Measurements from ENCODE around the gene TXK. TPM values are rescaled to one million over a fixed set of nuclear protein-coding genes. Genes with fewer than 3 reads are reported as not detected.

TXK gene
- total RNA-seq, 1 experiment from 2014 or later, result 1.7 TPM

DNA sequence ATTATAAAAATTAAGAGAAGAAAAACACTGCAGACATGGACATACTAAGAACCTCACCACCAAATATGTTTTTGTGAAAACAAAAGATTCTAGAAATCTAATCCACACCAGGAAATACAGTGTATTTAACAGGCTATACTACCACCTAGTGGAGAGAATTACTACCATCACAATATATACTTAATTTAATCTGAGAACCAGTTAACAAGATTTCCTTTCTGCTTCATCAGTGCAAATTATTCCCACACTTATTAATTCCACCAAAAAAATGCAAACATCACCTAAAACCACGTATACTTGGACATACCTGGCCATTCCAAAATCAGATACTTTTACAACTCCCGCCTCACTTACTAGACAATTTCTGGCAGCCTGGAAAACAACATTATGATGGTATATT is 7.0 kb upstream of the TXK start:
- ChIA-PET POLR2A (no interaction called here), CTCF (no interaction called here), RAD21 (ENCODE audit: low non-redundant PET in 1 of 2, low total read pairs in 2 of 2, uncharacterized antibody in 2 of 2, unreplicated experiment in 2 of 2) (no interaction called here)
- Histone ChIP-seq H2AFZ (ENCODE audit: low read depth, low read length, poor library complexity, severe bottlenecking) (no peak overlapping the region), H3K27me3 (ENCODE audit: insufficient read depth, low read length) (no peaks in the 10 kb centered on the region), H3K4me1 (ENCODE audit: control insufficient read depth in 1 of 2, insufficient read depth in 2 of 2, low read length in 2 of 2) (no peaks in the 10 kb centered on the region), H3K36me3 (ENCODE audit: control insufficient read depth in 1 of 2, insufficient read depth in 2 of 2, low read length in 2 of 2) (no peaks in the 10 kb centered on the region), H4K20me1 (ENCODE audit: insufficient read depth) (no peaks in the 10 kb centered on the region), H3K79me2 (ENCODE audit: insufficient read depth, low read length) (no peaks in the 10 kb centered on the region), H3K9ac (ENCODE audit: low read length) (no peak overlapping the region), H3K9me2 (ENCODE audit: insufficient read depth) (no peaks in the 10 kb centered on the region), H3K9me3 (ENCODE audit: control insufficient read depth in 1 of 2, insufficient read depth in 1 of 2, low read depth in 1 of 2, low read length in 2 of 2) (no peaks in the 10 kb centered on the region), H3K4me2 (ENCODE audit: low read length) (no peak overlapping the region), H3K4me3 (replicated peaks in 1 of 2; ENCODE audit: low read depth in 1 of 2, low read length in 2 of 2) (no peak overlapping the region), H3K27ac (ENCODE audit: low read depth, low read length) (no peak overlapping the region)
- DNase-seq (ENCODE audit: low read depth, low spot score), result no peak
- peak; percentile 65 for ATAC-seq
- BruUV-seq (replicated peaks), result no TSS peak
- intact Hi-C loops (cut with micrococcal nuclease), result loop anchor here (5.0 kb wide), 1 partner anchor 131 kb away; no protein-coding TSS in a partner anchor
- peak; percentile 57 for TF ChIP-seq RAD21 (IDR thresholded peaks at IDR 0.05; ENCODE audit: low read depth)
- TF ChIP-seq REST (IDR thresholded peaks at IDR 0.05; ENCODE audit: low read depth), result no peak
- TF ChIP-seq CTCF (IDR thresholded peaks at IDR 0.05 in 2 of 3, conservative IDR thresholded peaks at IDR 0.05 in 1 of 3; ENCODE audit: borderline replicate concordance in 1 of 3, insufficient read depth in 1 of 3, low read depth in 2 of 3, low read length in 2 of 3), result peak; percentile 31 to 56 (median 38); a peak in 4 of 6 replicates
- TF ChIP-seq ELF1 (IDR thresholded peaks at IDR 0.05; ENCODE audit: borderline replicate concordance, low read depth), result no peak

All from HCT116 (cell line).